ENCODE measurements around the gene NALCN.

GRCh38 chr13:101238555-101238954, 177.8 kb downstream of the NALCN start:
- no peak for TF ChIP-seq GATA3 (IDR thresholded peaks at IDR 0.05; ENCODE audit: low read depth, low read length)
- no peak for TF ChIP-seq GATA2 (IDR thresholded peaks at IDR 0.05; ENCODE audit: low read depth, low read length)
